Fibroblast of the aortic adventitia (primary cell): ENCODE measurements around the gene S100A5. TPM values are rescaled to one million over a fixed set of nuclear protein-coding genes. Genes with fewer than 3 reads are reported as not detected.
"Not testable (repeated sequence)": the region's sequence is repeated elsewhere in the genome, so short reads cannot be mapped to it uniquely, and the experiment has no call there.

Experiments
- DNase-seq: peaks from one replicate; pipeline ENCODE4 v3.0.0-alpha.2; 2010; ENCODE audit warnings: low read depth
- H3K4me3 ChIP-seq: 2 replicates; pipeline ENCODE4 v1.5.1; 2011; ENCODE audit warnings: low read depth, mild to moderate bottlenecking, control low read depth, low read length, moderate library complexity
- CTCF ChIP-seq: IDR thresholded peaks from 2 replicates; pipeline ENCODE4 v1.5.1; 2011; ENCODE audit warnings: mild to moderate bottlenecking, low read length, control low read depth, inconsistent platforms; ENCODE audit not compliant: insufficient read depth
- total RNA-seq: library from RNA; depleted of rRNA; stranded (reverse); fragments of >200 nt; gene quantifications from 2 replicates; pipeline ENCODE4 v1.2.3, GENCODE V29; 2012; ENCODE audit warnings: low replicate concordance

S100A5 gene
- total RNA-seq, 1 donor, result 0.99 TPM

- DNase-seq, result peak; percentile 63
- TF ChIP-seq CTCF, result peak; percentile 13
- H3K4me3 ChIP-seq, result no peak overlapping the region
These were observed 15.5 kb downstream of the S100A5 start for GRCh38 chr1:153525088-153525728.

- not testable (repeated sequence) for H3K4me3 ChIP-seq, DNase-seq
These were observed 18.2 kb downstream of the S100A5 start for GRCh38 chr1:153522353-153523048.

GRCh38 chr1:153521808-153522207 lies 18.9 kb downstream of the S100A5 start:
- not testable (repeated sequence) for H3K4me3 ChIP-seq, DNase-seq

GRCh38 chr1:153520818-153521476 lies 19.8 kb downstream of the S100A5 start:
- no peak for DNase-seq
- TF ChIP-seq CTCF, result no peak
- no peak overlapping the region for H3K4me3 ChIP-seq

GRCh38 chr1:153520137-153520691 lies 20.5 kb downstream of the S100A5 start:
- DNase-seq, H3K4me3 ChIP-seq: not testable (repeated sequence)

GRCh38 chr1:153519242-153519641 lies 21.5 kb downstream of the S100A5 start:
- no peak for DNase-seq
- TF ChIP-seq CTCF, result no peak
- H3K4me3 ChIP-seq, result no peak overlapping the region

- TF ChIP-seq CTCF, result no peak
- DNase-seq, result no peak
- H3K4me3 ChIP-seq, result no peak overlapping the region
These were observed 25.0 kb downstream of the S100A5 start for GRCh38 chr1:153515504-153516394.
